Activated CD4-positive, alpha-beta memory T cell treated with anti-CD3 and anti-CD28 coated beads for 36 hours (primary cell): ENCODE results near the gene LEP. TPM values are rescaled to one million over a fixed set of nuclear protein-coding genes. Genes with fewer than 3 reads are reported as not detected.
"Not testable (repeated sequence)": the region's sequence is repeated elsewhere in the genome, so short reads cannot be mapped to it uniquely, and the experiment has no call there.

Experiments used
- CTCF ChIA-PET: fragments of 350-600 bp; sonication (Branson Sonifier 250); formaldehyde crosslinking; loops from one replicate; lab custom pipeline; 2021; ENCODE audit warnings: antibody characterized with exemption, inconsistent platforms; lab: Charles Lee
- POLR2A ChIA-PET: fragments of 350-600 bp; sonication (Branson Sonifier 250); formaldehyde crosslinking; loops from one replicate; lab custom pipeline; 2021; ENCODE audit warnings: antibody characterized with exemption; lab: Charles Lee
- DNase-seq: peaks from one replicate; pipeline ENCODE4 v3.0.0-alpha.2; 2020
- H3K27ac Mint-ChIP-seq: one replicate; pipeline ENCODE4 v1.8.0; 2021; ENCODE audit warnings: mixed read lengths
- H3K27me3 Mint-ChIP-seq: one replicate; pipeline ENCODE4 v1.8.0; 2021; ENCODE audit warnings: mixed read lengths
- H3K36me3 Mint-ChIP-seq: one replicate; pipeline ENCODE4 v1.8.0; 2021; ENCODE audit warnings: mixed read lengths
- H3K4me1 Mint-ChIP-seq: one replicate; pipeline ENCODE4 v1.8.0; 2021; ENCODE audit warnings: low read depth, mixed read lengths
- H3K4me3 Mint-ChIP-seq: one replicate; pipeline ENCODE4 v1.8.0; 2021; ENCODE audit warnings: mild to moderate bottlenecking, mixed read lengths
- H3K9me3 Mint-ChIP-seq: one replicate; pipeline ENCODE4 v1.8.0; 2021; ENCODE audit warnings: mixed read lengths
- intact Hi-C: fragments of 100-400 bp; cut with micrococcal nuclease; formaldehyde crosslinking; loops from one replicate; pipeline ENCODE4 v1.15.1; 2023
- microRNA-seq: library from miRNA; unstranded; fragments of <30 nt; microRNA quantifications from one replicate; pipeline ENCODE4 v1.2.0, GENCODE V29; 2022; ENCODE audit warnings: borderline number of aligned reads, borderline microRNAs expressed, borderline replicate concordance
- total RNA-seq, 2 experiments: library from RNA; stranded (reverse); gene quantifications; one replicate each; pipeline ENCODE4 v1.2.3, GENCODE V29; 2021

The LEP gene
- total RNA-seq, 2 experiments from 2014 or later = not detected

DNA sequence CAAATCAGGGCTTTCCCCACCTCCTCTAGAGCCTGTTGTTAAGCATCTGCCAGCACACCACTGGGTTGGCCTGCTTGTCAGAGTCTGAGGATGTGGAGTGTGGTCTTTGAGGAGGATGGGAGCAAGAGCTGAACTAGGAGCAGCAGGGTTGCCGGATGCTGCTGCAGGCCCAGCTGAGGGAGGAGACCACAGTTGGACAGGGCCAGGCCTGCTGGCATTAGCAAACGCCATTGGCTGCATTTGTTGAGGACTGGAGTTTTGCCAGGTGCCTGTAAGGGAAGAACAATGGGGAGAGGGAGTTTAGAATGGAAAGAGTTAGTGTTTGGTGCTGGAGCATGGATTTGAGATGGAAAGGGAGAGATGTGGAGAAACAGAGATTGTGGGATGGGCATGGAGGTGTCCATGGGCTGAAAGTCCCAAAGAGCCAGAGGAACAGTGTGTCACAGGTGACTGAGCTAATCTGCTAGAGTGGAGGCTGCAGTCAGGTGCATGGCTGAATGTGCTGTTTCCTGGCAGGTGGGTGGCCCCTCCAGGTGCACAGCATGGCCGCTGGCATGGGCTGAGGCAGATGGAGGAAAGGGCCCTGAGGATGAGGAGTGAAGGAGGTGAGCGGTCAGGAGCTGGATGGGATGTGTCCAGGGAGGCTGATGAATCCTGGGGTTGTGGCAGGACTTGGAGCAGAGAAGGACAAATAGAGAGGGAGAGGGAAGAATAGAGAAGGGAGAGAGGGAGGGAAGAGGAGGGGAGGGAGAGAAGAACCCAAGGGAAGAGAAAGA lies 40.7 kb downstream of the LEP start:
- no peak for DNase-seq
- H3K4me3 Mint-ChIP-seq = no peak overlapping the region

DNA sequence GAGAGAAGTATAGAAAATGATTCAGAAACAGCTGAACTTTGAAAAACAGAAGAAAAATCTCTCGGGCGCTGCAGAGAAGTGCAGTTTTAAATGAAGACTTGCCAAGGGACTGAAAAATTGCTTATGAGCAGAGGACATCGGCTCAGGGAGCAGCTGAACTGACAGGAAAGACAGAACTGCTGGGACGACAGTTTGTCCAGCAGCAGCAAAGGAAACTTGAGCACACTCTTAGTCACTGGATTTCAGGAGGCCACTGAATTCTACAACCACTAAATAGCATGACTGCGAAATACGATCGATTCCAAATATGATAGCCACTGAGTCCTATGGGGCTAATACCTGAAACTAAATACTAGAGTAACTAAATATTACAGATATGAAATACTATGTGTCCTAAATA lies 43.0 kb downstream of the LEP start:
- H3K27ac Mint-ChIP-seq = no peak overlapping the region
- H3K4me3 Mint-ChIP-seq = no peak overlapping the region
- ChIA-PET POLR2A (no interaction called here), CTCF (no interaction called here)
- H3K36me3 Mint-ChIP-seq = peaks cover 14% of the 10 kb centered on the region
- peaks cover 21% of the 10 kb centered on the region for H3K9me3 Mint-ChIP-seq
- H3K4me1 Mint-ChIP-seq = no peaks in the 10 kb centered on the region
- H3K27me3 Mint-ChIP-seq = no peaks in the 10 kb centered on the region
- DNase-seq = no peak
- intact Hi-C loops = no loop called here

More for the DNA sequence above, 40.7 kb downstream of the LEP start:
- intact Hi-C loops = no loop called here
- Mint-ChIP-seq H3K36me3 (peaks cover 17% of the 10 kb centered on the region), H3K4me1 (no peaks in the 10 kb centered on the region), H3K27ac (no peak overlapping the region), H3K9me3 (peaks cover 28% of the 10 kb centered on the region), H3K27me3 (no peaks in the 10 kb centered on the region)
- POLR2A ChIA-PET = no interaction called here
- CTCF ChIA-PET = interaction anchor here (0.6 kb wide), 1 partner anchor 548 kb away, joined by 3 read pairs; no protein-coding TSS in a partner anchor

DNA sequence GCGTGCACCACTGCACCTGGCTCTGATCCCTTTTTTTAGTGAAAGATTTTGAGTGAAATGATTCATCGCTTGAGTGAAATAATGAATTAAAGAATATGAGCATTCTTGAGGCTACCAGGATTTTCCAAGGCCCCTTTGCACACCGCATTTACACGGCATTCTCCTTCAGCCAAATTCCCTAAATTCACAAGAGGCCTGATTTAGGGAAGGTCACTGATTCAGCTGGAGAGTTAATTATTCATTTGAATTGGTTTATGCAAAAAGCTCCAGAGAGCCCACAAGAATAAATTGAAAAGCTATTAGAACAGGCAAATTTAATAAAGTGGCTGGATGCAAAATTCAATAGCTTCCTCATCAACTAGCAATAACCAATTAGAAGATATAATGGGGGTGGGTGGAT lies 46.5 kb downstream of the LEP start:
- H3K4me1 Mint-ChIP-seq = no peaks in the 10 kb centered on the region
- peaks cover 13% of the 10 kb centered on the region for H3K36me3 Mint-ChIP-seq
- no peaks in the 10 kb centered on the region for H3K27me3 Mint-ChIP-seq
- DNase-seq = no peak
- ChIA-PET CTCF (no interaction called here), POLR2A (no interaction called here)
- H3K9me3 Mint-ChIP-seq = peaks cover 8% of the 10 kb centered on the region
- H3K27ac Mint-ChIP-seq = no peak overlapping the region
- intact Hi-C loops = no loop called here
- H3K4me3 Mint-ChIP-seq = no peak overlapping the region

DNA sequence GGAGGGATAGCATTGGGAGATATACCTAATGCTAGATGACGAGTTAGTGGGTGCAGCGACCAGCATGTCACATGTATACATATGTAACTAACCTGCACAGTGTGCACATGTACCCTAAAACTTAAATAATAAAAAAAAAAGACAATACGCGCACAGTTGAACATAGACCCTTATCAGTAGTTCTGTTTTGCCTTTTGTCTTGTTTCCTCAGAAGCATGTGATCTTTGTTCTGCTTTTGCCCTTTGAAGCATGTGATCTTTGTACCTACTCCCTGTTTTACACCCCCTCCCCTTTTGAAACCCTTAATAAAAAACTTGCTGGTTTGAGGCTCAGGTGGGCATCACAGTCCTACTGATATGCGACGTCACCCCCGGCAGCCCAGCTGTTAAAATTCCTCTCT lies 56.9 kb downstream of the LEP start:
- H3K27ac Mint-ChIP-seq, intact Hi-C loops, H3K4me3 Mint-ChIP-seq, H3K4me1 Mint-ChIP-seq, POLR2A ChIA-PET, H3K9me3 Mint-ChIP-seq, DNase-seq, CTCF ChIA-PET, H3K27me3 Mint-ChIP-seq, H3K36me3 Mint-ChIP-seq: not testable (repeated sequence)

DNA sequence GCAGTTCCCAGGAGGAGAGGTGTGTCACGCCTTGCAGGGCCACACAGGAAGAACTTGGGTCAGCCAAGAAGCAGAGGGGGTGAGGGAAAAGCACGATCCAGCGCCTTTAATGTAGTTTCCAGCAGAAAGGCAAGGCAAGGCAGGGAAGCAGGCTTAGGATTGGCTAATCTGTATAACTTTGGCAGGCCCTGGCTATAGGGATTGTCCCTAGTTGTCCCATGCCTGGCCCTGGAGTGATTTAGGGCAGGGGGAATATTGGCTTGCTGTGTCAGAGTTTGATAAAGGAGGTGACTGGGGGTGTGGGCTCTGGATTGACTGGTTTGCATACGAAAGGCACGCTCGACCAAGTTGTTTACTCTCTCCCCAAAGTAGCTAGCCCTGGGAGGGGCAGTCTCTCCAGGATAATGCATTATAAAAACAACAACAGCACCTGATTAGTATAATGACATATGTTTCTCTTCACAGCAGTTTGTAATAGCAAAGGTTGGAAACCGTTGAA lies 58.1 kb downstream of the LEP start:
- CTCF ChIA-PET = no interaction called here
- H3K27me3 Mint-ChIP-seq = no peaks in the 10 kb centered on the region
- no peak overlapping the region for H3K4me3 Mint-ChIP-seq
- no peaks in the 10 kb centered on the region for H3K9me3 Mint-ChIP-seq
- no peak overlapping the region for H3K27ac Mint-ChIP-seq
- no peaks in the 10 kb centered on the region for H3K4me1 Mint-ChIP-seq
- POLR2A ChIA-PET = no interaction called here
- H3K36me3 Mint-ChIP-seq = peaks cover 3% of the 10 kb centered on the region
- no peak for DNase-seq
- intact Hi-C loops = no loop called here

DNA sequence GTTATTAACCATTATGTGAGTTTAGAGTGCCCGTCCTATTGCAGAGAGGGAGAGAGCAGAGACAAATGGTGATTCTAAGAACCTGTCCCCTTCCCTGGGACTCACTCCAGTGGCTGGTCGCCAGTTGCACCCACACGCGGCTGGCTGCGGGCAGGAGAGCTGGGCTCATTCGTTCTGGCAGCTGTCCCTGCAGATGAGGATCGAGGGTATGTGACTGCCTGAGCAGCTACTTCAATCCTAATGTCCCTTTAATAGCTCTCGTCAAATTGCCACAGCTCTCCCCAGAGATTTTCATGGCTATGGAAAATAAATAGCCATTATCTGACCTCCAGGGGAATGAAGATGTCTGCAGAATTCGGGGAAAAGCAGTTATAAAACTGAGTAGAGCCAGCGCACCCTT lies 61.1 kb downstream of the LEP start:
- peaks cover 17% of the 10 kb centered on the region for H3K36me3 Mint-ChIP-seq
- ChIA-PET CTCF (no interaction called here), POLR2A (no interaction called here)
- H3K4me1 Mint-ChIP-seq = no peaks in the 10 kb centered on the region
- H3K27ac Mint-ChIP-seq = no peak overlapping the region
- intact Hi-C loops = no loop called here
- H3K27me3 Mint-ChIP-seq = no peaks in the 10 kb centered on the region
- no peaks in the 10 kb centered on the region for H3K9me3 Mint-ChIP-seq
- DNase-seq = no peak
- no peak overlapping the region for H3K4me3 Mint-ChIP-seq

DNA sequence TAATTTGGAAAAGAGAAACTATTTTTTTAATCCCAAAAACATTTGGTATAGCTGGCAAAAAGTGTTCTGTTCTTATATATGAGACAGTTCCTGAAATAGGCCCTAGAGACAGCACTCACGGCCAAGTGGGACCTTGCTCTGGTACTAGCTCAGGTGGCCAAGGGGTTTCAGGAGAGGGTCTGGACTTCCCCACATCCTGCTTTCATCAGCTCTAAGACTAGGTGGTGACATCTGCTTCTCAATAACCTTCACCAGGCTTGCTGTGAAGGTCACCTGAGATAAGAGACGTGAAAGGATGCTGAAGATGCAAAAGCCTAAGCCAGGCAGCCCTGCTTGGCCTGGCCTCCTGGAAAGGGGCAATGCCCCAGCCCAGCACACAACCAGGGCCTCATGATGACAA lies 62.1 kb downstream of the LEP start:
- H3K36me3 Mint-ChIP-seq = peaks cover 22% of the 10 kb centered on the region
- DNase-seq = no peak
- no peak overlapping the region for H3K4me3 Mint-ChIP-seq
- ChIA-PET POLR2A (no interaction called here), CTCF (interaction anchor here (0.6 kb wide), 1 partner anchor 85 kb away, joined by 3 read pairs; no protein-coding TSS in a partner anchor)
- H3K9me3 Mint-ChIP-seq = no peaks in the 10 kb centered on the region
- intact Hi-C loops = no loop called here
- no peaks in the 10 kb centered on the region for H3K4me1 Mint-ChIP-seq
- no peaks in the 10 kb centered on the region for H3K27me3 Mint-ChIP-seq
- no peak overlapping the region for H3K27ac Mint-ChIP-seq

DNA sequence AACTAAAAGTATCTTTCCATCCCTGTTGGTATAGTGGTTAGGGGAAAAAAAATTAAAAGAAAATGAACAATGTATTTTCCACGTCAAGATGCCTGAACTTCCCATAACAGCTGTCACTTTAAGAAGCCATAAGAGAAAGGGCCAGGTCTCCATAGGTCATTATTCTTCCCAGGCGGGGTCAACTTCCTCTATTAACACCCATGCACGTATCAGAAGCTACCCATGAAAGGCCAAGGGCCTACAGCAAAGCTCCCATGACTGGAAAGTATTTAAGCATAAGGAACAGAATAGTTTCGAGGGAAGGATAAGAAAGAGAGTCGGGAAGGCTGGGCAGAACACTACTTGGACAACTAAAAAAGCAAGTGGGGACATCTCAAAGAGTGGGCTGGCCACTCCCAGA lies 62.6 kb downstream of the LEP start:
- Mint-ChIP-seq H3K4me3 (no peak overlapping the region), H3K4me1 (no peaks in the 10 kb centered on the region), H3K36me3 (peaks cover 26% of the 10 kb centered on the region), H3K27ac (no peak overlapping the region), H3K27me3 (no peaks in the 10 kb centered on the region), H3K9me3 (no peaks in the 10 kb centered on the region)
- no peak for DNase-seq
- intact Hi-C loops = no loop called here
- ChIA-PET POLR2A (no interaction called here), CTCF (no interaction called here)

- no peak overlapping the region for H3K4me3 Mint-ChIP-seq
- H3K36me3 Mint-ChIP-seq = peaks cover 29% of the 10 kb centered on the region
- H3K27me3 Mint-ChIP-seq = no peaks in the 10 kb centered on the region
- no peaks in the 10 kb centered on the region for H3K9me3 Mint-ChIP-seq
- H3K27ac Mint-ChIP-seq = no peak overlapping the region
- POLR2A ChIA-PET = no interaction called here
- no peak for DNase-seq
- CTCF ChIA-PET = no interaction called here
- intact Hi-C loops = no loop called here
- no peaks in the 10 kb centered on the region for H3K4me1 Mint-ChIP-seq
Observed at GRCh38 chr7:128304212-128304611, 63.1 kb downstream of the LEP start.

DNA sequence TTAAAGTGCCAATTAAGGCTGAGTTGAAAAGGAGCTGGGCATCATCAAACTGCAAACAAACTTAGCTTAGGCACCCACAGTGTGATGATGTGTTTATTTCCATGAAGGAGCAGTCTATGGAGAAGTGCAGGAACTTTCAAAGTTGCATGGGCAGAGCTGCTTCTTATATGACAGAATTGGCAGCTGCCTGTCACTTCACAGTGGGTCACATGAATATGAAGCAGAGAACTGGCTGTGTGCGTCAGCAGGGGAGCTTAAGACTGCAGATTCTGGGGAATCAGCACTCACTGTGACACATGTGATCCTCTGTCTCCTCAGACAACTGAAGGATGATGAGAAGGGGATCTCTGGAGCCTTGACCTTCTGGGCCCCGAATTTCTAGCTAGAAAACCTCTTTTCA lies 66.0 kb downstream of the LEP start:
- no peaks in the 10 kb centered on the region for H3K4me1 Mint-ChIP-seq
- H3K36me3 Mint-ChIP-seq = peaks cover 42% of the 10 kb centered on the region
- intact Hi-C loops = no loop called here
- ChIA-PET CTCF (no interaction called here), POLR2A (no interaction called here)
- no peak overlapping the region for H3K4me3 Mint-ChIP-seq
- no peaks in the 10 kb centered on the region for H3K27me3 Mint-ChIP-seq
- no peak overlapping the region for H3K27ac Mint-ChIP-seq
- H3K9me3 Mint-ChIP-seq = no peaks in the 10 kb centered on the region
- no peak for DNase-seq

Small RNA genes lying within 50 kb of the gene (microRNA-seq; reads per million reads assigned to microRNA genes)
- not detected for gene MIR129-1

Other genes starting within 250 kb of the LEP start
- gene LRRC4, start 209.8 kb upstream of the LEP start, total RNA-seq = under 1 TPM; 0.68 to 0.74 TPM
- 10 to 100 TPM; 46.2 to 56.0 TPM for gene RBM28, start 102.6 kb downstream of the LEP start, total RNA-seq
- under 1 TPM; 0.10 to 0.12 TPM for gene PRRT4, start 120.4 kb downstream of the LEP start, total RNA-seq
- 10 to 100 TPM; 52.9 to 57.7 TPM for gene IMPDH1, start 168.7 kb downstream of the LEP start, total RNA-seq
- gene HILPDA, start 214.6 kb downstream of the LEP start, total RNA-seq = 10 to 100 TPM; 48.6 to 48.8 TPM
- gene METTL2B, start 235.5 kb downstream of the LEP start, total RNA-seq = 10 to 100 TPM; 42.2 to 42.8 TPM